GM21576 (cell line): Measurements from ENCODE around the gene PALLD.
"Not testable (repeated sequence)": the region's sequence is repeated elsewhere in the genome, so short reads cannot be mapped to it uniquely, and the experiment has no call there.

Experiments used
- ATAC-seq: cut with Tn5 transposase; IDR thresholded peaks from one replicate; pipeline ENCODE4 v1.9.1; 2021; ENCODE audit warnings: mild to moderate bottlenecking, moderate library complexity; ENCODE audit not compliant: unreplicated experiment

The PALLD gene

DNA sequence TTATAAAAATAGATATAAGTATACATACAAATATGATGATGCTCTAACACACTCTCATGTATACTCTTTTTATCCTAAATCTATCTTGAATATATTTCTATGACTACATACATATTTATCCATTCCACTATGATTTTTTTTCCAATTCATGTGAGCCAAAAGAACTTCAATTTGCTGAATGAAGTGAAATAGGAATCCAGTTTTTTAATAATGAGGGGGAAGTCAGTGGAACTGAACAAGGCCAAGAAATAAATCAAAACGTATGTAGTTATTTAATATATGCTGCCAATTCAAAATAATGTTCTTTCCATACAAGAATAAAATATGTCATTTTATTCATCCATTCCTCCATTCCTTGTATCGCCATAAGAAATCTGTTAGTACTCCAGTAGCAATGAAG is 6.1 kb upstream of the PALLD start:
- no peak for ATAC-seq

DNA sequence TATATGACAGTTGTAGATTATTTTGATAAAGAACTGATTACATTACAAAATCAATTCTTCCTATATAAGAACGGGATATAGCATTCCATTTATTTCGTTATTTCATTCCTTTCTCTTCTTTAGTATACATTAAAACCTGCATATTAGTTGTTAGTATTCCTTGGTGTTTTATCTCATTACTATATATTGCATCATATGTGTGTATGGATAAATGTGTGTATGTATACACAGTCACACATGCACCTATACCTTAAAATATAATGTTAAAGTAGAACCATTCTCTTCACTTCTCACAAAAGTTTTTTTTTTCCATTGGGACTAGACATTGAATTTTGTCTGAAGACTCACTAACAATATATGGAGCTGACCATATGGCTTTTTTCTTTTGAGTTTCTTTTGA is 5.3 kb upstream of the PALLD start:
- ATAC-seq: no peak

GRCh38 chr4:168498251-168498650 is 1.4 kb downstream of the PALLD start:
- ATAC-seq: no peak

GRCh38 chr4:168499241-168499640 is 2.4 kb downstream of the PALLD start:
- no peak for ATAC-seq

DNA sequence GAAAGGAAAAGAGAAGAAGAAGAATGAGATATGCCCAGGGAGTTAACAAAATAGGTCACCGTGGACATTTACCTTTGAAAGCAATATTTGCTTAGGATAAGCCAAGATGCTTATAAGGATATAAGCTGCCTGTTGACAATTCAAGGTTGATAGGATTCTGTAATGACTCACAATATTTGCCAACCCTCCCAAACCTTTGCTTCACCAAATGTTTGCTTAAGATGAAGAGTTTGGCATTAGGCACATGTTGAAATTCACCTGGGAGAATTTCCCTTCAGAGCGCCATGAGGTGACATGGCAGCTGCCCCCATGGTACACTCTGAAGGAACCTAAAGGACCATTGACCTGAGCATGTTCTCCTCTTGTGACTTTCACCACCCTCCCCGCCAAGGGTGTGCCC is 4.6 kb downstream of the PALLD start:
- no peak for ATAC-seq

DNA sequence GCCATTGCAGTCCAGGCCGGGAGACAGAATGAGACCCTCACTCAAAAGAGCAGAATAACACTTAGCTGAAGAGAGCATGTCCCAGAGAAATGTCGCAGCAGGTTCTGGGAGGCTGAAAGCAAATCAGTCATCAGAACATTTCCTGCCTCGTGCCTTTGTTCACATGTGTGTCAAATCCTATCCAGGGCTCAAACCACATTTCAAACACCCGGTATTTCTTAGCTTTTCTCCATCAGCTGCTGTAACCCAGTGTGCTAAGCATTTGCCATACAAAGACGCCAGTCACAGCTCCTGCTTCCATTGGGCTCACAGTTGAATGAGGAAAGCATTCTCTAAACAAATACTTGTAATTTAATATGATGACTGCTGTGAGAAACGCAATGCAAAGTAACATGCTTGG is 6.0 kb downstream of the PALLD start:
- ATAC-seq: no peak

DNA sequence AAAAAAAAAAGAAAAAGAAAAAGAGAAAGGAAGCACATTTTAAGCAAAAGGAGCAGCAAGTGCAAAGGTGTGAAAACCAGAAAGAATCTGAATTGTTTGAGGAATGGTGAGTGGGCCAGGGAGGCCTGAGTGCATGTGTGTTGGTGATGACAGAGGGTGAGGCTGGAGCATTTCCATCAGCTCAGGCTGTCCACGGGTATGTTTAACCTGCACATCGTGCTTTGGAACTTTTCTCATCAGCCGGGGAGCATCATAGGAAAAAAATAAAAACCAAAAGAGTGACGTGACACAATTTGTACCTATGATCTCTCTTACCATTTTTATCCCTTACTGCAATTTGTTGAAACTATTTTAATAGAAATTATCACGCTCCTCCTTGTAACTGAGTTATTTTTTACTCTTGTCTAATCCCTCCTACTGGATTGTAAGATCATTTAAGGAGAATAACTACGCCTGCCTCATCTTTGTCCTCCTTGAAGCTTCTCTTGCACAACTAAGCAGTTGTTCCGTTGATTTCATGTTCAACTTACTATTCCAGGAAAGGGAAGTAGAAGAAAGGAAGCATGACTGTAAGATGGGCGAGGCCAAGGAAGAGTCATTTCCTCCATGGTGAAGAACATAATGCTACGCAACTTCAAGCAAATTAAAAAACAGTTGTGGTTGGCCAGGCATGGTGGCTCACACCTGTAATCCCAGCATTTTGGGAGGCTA is 7.0 kb downstream of the PALLD start:
- no peak for ATAC-seq

DNA sequence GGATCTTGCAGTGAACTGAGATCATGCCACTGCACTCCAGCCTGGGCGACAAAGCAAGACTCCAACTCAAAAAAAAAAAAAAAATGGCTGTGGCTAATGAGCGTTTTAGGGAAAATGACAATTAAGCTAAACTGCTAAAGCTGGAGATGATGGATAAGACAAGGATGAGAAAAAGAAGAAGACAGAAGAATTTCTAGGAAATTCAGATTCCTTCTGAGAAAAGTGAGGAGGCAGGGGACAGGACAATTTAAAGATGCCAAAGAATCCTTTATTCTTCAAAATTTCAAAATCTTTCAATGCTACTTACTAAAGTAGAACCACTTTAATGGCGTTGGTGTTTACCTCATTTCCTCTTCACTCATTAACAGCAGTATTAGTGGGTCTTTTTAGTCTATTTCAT is 7.7 kb downstream of the PALLD start:
- no peak for ATAC-seq

DNA sequence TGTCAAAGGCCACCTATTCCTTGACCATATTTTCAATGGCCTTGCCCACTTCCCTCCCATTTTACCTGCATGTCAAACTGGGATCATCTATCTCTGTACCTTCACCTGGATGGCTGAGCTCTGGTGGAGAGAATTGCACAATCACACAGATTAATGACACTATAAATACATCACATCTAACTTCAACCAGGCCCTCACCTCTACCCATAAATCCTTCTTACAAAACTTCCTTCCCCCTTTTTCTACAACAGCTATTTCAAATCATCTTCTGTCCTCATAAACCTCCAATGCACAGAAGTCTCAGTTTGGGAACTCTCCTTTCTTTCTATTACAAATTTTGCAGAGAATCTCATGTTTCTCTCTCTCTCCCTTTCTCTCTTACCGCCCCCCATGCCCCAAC is 9.2 kb downstream of the PALLD start:
- no peak for ATAC-seq

DNA sequence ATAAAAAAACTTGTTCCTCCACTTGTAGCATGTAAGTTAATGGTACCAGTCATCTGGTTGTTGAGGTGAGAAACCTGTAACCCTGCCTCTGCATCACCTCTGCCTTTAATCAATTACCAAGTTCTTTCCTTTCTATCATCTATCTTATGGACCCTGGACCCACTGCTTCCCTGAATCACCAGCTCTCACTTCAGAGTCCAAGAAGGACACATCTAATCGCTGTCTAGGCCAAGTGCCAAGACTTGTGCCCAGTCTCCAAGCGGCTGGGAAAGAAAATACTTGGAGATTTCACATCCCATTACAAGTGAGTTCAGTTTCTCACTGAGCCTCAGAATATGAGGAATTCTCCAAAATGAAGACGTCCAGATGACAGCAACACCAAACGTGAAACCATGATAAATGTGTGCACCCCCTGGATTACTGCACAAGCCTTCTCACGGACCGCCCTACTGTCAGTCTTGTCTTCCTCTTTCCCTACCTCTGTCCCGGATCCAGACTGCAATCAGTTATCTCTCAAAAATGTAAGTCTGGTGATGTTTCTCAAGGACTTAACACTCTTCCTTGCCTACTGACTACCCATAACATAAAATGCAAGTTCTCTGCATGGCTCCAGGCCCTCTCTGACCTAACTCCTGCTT is 10.4 kb downstream of the PALLD start:
- no peak for ATAC-seq

- no peak for ATAC-seq
These were observed 11.8 kb downstream of the PALLD start for GRCh38 chr4:168508683-168509082.

DNA sequence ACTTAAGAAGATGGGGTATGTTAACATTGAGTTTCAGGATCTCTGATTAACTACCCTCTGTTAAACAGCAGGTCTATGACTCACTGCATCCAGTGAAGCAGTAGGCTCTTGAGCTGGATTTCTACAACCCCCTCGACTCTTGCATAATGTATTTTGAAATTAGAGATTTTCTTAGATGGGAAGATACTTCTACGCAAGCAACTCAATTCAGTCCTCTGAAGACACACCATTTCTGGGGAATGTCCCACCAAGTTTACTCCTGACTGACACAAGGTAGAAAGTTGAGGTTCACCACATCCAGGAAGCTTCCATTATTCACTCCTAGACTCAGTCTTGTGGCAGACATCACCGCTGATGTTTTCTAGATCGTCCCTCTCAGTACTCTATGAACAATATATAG is 12.9 kb downstream of the PALLD start:
- ATAC-seq: no peak

GRCh38 chr4:168511780-168512489 is 15.1 kb downstream of the PALLD start:
- no peak for ATAC-seq

DNA sequence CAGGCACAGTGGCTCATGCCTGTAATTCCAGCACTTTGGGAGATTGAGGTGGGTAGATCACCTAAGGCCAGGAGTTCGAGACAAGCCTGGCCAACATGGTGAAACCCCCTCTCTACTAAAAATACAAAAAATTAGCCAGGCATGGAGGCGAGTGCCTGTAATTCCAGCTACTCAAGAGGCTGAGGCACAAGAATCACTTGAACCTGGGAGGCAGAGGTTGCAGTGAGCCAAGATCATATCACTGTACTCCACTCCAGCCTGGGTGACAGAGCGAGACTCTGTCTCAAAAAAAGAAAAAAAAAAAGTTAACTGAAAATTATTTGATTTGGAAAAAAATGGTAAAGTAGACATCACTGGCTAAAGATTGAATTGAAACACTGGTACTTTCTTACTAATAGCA is 17.0 kb downstream of the PALLD start:
- not testable (repeated sequence) for ATAC-seq

GRCh38 chr4:168514249-168514852 is 17.5 kb downstream of the PALLD start:
- ATAC-seq: no peak

DNA sequence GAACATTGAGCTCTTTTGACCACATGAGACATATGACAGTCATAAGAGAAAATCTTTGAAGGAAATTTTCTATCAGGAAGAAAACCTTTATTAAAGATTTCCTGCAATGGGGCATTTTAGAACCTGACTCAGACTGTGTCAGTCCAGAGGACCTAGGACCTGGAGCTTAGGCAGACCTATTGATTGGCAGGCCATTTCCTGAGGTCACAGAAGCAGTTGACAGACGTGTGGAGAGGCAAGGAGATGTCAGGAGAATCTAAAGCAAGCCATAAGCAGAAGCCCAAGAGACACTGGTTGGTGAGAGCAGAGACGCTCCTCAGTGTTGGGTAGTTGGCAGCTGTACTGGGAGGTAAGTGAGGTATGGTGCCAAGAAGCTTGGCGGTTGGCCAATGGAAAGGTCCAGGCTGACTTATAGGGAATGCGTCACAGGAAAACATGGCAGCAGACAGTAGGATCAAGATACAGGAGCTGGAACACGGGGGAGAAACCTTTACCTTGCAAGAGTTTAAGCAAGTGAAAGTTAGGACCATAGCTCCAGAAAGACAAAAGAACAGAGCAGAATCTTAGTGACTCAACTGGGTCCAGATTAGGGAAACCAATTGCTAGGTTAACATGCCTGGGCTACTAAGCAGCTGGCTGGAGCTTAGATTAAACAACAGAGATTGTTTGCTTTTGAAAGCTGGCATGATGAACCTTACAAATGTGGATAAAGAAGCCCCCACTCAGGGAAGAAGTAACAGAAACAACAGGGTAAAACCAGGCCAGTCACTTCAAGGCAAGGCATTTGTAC is 18.6 kb downstream of the PALLD start:
- ATAC-seq: no peak

DNA sequence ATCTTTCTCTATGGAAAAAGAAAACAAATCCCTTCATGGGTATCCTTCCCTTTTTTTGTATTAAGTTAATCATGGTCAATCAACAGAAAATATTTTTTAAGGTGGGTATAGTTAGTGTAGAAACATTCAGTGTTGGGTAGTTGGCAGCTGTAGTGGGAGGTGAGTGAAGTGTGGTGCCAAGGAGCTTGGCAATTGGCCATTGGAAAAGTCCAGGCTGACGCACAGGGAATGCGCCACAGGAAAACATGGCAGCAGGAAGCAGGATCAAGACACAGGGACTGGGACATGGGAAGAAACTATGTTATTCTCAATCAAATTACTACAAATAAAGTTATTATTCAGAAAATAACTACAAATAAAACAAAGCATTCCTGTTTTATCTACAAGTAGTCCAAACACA is 20.0 kb downstream of the PALLD start:
- no peak for ATAC-seq

GRCh38 chr4:168519576-168519975 is 22.7 kb downstream of the PALLD start:
- ATAC-seq: no peak

- ATAC-seq: no peak
These were observed 24.9 kb downstream of the PALLD start for GRCh38 chr4:168521721-168522120.

GRCh38 chr4:168522356-168522755 is 25.5 kb downstream of the PALLD start:
- no peak for ATAC-seq
